ENCODE results near the gene TM9SF3.

Gene TM9SF3

DNA sequence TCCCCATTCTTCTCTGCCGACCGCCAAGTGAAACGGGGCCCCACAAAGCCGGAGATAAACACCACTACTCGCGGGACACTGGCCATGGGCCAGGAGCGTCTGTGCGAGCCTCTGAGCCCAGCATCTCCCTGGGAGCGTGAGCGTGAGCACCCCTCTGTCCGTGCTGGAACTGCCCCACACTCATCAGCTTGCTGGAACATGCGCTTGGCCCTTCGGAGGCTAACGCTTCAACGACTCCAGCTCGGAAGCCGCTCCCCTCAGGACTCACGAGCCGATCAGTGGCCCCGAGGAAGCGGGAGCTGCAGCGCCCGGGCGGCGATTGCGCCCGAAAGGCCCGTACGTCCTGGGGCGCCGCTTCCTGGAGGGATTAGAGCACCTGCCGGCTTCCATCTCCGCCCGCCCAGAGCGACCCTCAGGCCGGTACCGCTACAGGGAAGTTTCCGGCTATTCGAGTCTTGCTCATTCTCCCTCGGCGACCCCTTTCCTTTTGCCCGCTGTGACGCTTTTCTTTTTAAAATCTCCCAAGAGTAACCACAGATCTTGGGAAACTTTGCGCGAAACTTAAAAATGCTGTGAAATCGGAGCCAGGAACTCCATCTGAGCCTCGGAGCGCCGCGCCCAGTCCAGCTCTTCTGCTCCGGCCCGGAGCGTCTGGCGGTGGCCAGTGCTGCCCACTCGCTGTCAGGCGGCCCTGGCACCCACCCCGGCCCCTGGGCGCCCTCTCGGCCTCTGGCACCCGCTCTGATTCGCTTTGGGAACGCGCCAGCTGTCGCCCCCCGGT lies 74.1 kb downstream of the TM9SF3 start:
- H3K4me3 ChIP-seq (ENCODE audit: low read length) = peak overlapping the region; percentile 54; the same call in 1 of the 2 replicates
- H3K27me3 ChIP-seq (ENCODE audit: control insufficient read depth, insufficient read depth, low read length) = peaks cover 12% of the 10 kb centered on the region
- H3K36me3 ChIP-seq (ENCODE audit: control insufficient read depth, insufficient read depth, low read length) = no peaks in the 10 kb centered on the region
- H3K27ac ChIP-seq (ENCODE audit: low read length) = no peak overlapping the region
- no peak for DNase-seq (ENCODE audit: low read depth, low spot score)
- H3K4me1 ChIP-seq (ENCODE audit: control insufficient read depth, insufficient read depth, low read length) = peaks cover 6% of the 10 kb centered on the region
- no peaks in the 10 kb centered on the region for H3K9me3 ChIP-seq (ENCODE audit: control insufficient read depth, insufficient read depth, low read length)
- WGBS (ENCODE audit: insufficient coverage, insufficient read length) = no CpG with 5 or more reads among the region's 65 CpGs

DNA sequence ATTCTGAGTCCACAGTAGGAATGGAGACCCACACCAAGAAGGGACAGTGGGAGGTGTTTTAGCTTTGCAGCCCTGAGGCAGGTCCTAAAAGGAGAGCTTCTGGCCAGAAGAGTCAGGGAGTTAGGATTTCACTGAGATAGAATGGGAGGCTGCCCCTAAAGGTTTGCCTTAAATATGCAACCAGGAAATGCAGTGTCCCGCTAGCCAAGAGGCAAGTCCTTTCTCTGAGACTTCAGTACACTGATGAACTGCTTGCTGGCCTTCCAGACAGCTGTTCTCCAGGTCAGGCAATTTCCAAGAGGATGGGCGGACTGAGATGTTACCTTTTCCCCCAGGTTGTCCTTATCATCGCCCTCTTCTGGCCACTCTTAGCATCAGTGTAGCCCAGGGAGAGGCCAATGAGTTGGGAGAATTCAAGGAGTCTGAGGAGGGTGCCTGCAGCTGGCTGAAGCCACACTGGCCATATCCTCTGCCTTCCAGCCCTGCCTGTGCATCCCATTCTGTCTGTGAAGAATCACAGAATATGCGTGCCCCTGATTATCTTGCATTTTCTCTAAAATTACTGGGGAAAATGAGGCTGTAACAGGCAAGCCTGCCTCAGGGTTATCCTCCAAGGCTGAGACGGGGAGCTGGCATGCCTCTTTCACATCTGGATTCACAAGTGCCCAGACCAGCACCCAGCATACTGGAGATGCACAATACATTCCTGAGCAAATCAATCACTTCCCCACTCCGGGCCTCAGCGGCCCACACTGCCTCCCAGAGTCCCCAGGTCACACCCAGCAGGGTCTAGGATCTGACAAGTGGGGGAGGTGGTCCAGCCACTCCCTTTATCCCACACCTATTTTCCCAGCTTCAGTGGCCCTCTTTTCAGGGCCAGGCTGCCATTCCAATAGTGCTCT lies 75.5 kb downstream of the TM9SF3 start:
- H3K4me3 ChIP-seq (ENCODE audit: low read length) = no peak overlapping the region
- no peaks in the 10 kb centered on the region for H3K9me3 ChIP-seq (ENCODE audit: control insufficient read depth, insufficient read depth, low read length)
- H3K27ac ChIP-seq (ENCODE audit: low read length) = no peak overlapping the region
- WGBS (ENCODE audit: insufficient coverage, insufficient read length) = no CpG with 5 or more reads among the region's 7 CpGs
- peaks cover 6% of the 10 kb centered on the region for H3K4me1 ChIP-seq (ENCODE audit: control insufficient read depth, insufficient read depth, low read length)
- no peaks in the 10 kb centered on the region for H3K36me3 ChIP-seq (ENCODE audit: control insufficient read depth, insufficient read depth, low read length)
- peak; percentile 76 for DNase-seq (ENCODE audit: low read depth, low spot score)
- peaks cover 12% of the 10 kb centered on the region for H3K27me3 ChIP-seq (ENCODE audit: control insufficient read depth, insufficient read depth, low read length)

DNA sequence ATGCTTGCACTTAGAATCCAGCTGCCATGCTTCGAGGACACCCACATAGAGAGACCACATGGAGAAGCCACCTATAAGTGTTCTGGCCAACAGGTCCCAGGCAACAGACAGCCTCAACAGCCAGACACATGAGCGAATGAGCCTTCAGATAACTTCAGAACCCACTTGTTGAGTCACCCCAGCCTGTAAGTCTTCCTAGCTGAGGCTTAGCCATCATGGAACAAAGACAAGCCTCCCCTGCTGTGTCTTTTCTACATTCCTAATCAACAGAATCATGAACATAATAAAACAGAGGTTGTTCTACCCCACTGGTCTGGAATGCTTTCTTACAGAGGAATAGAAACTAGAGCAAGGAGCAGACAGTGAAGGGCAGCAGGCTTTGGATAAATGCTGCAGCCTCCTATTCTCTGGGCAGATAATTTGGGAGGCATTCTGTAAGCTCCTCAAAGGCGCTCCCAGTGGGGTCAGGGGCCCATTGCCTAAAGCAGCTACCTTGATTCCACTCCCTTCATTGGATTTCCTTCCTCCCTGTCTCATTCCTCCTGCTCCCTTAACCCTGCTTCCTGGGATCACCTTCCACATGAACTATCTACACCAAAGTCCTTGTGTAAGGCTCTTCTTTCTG lies 77.7 kb downstream of the TM9SF3 start:
- Histone ChIP-seq H3K4me1 (ENCODE audit: control insufficient read depth, insufficient read depth, low read length) (peaks cover 6% of the 10 kb centered on the region), H3K27ac (ENCODE audit: low read length) (no peak overlapping the region), H3K9me3 (ENCODE audit: control insufficient read depth, insufficient read depth, low read length) (no peaks in the 10 kb centered on the region), H3K4me3 (ENCODE audit: low read length) (no peak overlapping the region), H3K36me3 (ENCODE audit: control insufficient read depth, insufficient read depth, low read length) (no peaks in the 10 kb centered on the region), H3K27me3 (ENCODE audit: control insufficient read depth, insufficient read depth, low read length) (peaks cover 12% of the 10 kb centered on the region)
- WGBS (ENCODE audit: insufficient coverage, insufficient read length) = no CpG with 5 or more reads among the region's 3 CpGs
- peak; percentile 72 for DNase-seq (ENCODE audit: low read depth, low spot score)

GRCh38 chr10:96507044-96507443 lies 79.8 kb downstream of the TM9SF3 start:
- no peak overlapping the region for H3K4me3 ChIP-seq (ENCODE audit: low read length)
- H3K27ac ChIP-seq (ENCODE audit: low read length) = no peak overlapping the region
- H3K36me3 ChIP-seq (ENCODE audit: control insufficient read depth, insufficient read depth, low read length) = no peaks in the 10 kb centered on the region
- H3K4me1 ChIP-seq (ENCODE audit: control insufficient read depth, insufficient read depth, low read length) = peaks cover 4% of the 10 kb centered on the region
- H3K27me3 ChIP-seq (ENCODE audit: control insufficient read depth, insufficient read depth, low read length) = peaks cover 7% of the 10 kb centered on the region
- no peaks in the 10 kb centered on the region for H3K9me3 ChIP-seq (ENCODE audit: control insufficient read depth, insufficient read depth, low read length)
- DNase-seq (ENCODE audit: low read depth, low spot score) = no peak
- no CpG with 5 or more reads among the region's 2 CpGs for WGBS (ENCODE audit: insufficient coverage, insufficient read length)

DNA sequence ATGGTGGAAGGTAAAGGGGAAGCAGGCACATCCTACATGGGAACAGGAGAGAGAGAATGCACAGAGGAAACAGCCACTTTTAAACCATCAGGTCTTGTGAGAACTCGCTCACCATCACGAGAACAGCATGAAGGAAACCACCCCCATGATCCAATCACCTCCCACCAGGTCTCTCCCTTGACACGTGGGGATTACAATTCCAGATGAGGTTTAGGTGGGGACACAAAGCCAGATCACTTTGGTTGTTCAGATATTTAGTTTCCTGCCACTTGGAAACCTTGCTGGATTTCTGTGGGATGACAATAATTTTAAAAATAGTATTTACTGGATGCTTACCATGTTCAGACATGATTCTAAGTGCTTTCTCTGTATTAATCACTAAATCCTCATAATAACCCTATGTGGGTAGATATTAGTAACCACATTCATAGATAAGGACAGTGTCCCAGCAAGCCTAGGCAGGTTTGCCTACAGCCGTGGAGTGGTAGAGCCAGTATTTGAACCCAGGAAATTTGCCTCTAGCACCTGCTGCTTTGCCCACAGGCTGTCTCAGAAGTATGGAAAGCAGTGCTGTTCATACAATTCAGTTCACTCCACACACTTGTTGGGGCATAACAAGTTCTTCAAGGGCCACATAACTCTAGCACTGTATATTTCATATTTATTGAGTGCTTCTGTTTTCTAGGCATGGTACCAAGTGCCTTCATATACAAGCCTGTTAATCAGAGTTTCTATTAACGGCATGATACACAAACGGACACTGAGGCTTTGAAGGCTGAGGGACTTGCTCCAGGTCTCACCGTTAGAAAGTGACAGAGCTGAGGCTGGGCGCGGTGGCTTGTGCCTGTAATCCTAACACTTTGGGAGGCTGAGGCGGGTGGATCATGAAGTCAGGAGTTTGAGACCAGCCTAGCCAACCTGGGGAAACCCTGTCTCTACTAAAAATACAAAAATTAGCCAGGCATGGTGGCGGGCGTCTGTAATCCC lies 81.4 kb downstream of the TM9SF3 start:
- Histone ChIP-seq H3K27ac (ENCODE audit: low read length) (no peak overlapping the region), H3K4me1 (ENCODE audit: control insufficient read depth, insufficient read depth, low read length) (peaks cover 4% of the 10 kb centered on the region), H3K4me3 (ENCODE audit: low read length) (no peak overlapping the region), H3K9me3 (ENCODE audit: control insufficient read depth, insufficient read depth, low read length) (no peaks in the 10 kb centered on the region), H3K27me3 (ENCODE audit: control insufficient read depth, insufficient read depth, low read length) (no peaks in the 10 kb centered on the region), H3K36me3 (ENCODE audit: control insufficient read depth, insufficient read depth, low read length) (no peaks in the 10 kb centered on the region)
- no peak for DNase-seq (ENCODE audit: low read depth, low spot score)
- no CpG with 5 or more reads among the region's 12 CpGs for WGBS (ENCODE audit: insufficient coverage, insufficient read length)

GRCh38 chr10:96502561-96503282 lies 84.1 kb downstream of the TM9SF3 start:
- H3K4me1 ChIP-seq (ENCODE audit: control insufficient read depth, insufficient read depth, low read length) = no peaks in the 10 kb centered on the region
- no peak overlapping the region for H3K27ac ChIP-seq (ENCODE audit: low read length)
- no peaks in the 10 kb centered on the region for H3K27me3 ChIP-seq (ENCODE audit: control insufficient read depth, insufficient read depth, low read length)
- H3K4me3 ChIP-seq (ENCODE audit: low read length) = no peak overlapping the region
- no CpG with 5 or more reads among the region's 7 CpGs for WGBS (ENCODE audit: insufficient coverage, insufficient read length)
- H3K9me3 ChIP-seq (ENCODE audit: control insufficient read depth, insufficient read depth, low read length) = no peaks in the 10 kb centered on the region
- no peaks in the 10 kb centered on the region for H3K36me3 ChIP-seq (ENCODE audit: control insufficient read depth, insufficient read depth, low read length)
- DNase-seq (ENCODE audit: low read depth, low spot score) = no peak

- Histone ChIP-seq H3K36me3 (ENCODE audit: control insufficient read depth, insufficient read depth, low read length) (no peaks in the 10 kb centered on the region), H3K4me3 (ENCODE audit: low read length) (no peak overlapping the region), H3K27me3 (ENCODE audit: control insufficient read depth, insufficient read depth, low read length) (no peaks in the 10 kb centered on the region), H3K9me3 (ENCODE audit: control insufficient read depth, insufficient read depth, low read length) (no peaks in the 10 kb centered on the region), H3K27ac (ENCODE audit: low read length) (no peak overlapping the region), H3K4me1 (ENCODE audit: control insufficient read depth, insufficient read depth, low read length) (no peaks in the 10 kb centered on the region; the same call in 1 of the 2 replicates)
- DNase-seq (ENCODE audit: low read depth, low spot score) = no peak
- WGBS (ENCODE audit: insufficient coverage, insufficient read length) = no CpG with 5 or more reads among the region's 4 CpGs
Measured at GRCh38 chr10:96501985-96502384, 84.8 kb downstream of the TM9SF3 start.

DNA sequence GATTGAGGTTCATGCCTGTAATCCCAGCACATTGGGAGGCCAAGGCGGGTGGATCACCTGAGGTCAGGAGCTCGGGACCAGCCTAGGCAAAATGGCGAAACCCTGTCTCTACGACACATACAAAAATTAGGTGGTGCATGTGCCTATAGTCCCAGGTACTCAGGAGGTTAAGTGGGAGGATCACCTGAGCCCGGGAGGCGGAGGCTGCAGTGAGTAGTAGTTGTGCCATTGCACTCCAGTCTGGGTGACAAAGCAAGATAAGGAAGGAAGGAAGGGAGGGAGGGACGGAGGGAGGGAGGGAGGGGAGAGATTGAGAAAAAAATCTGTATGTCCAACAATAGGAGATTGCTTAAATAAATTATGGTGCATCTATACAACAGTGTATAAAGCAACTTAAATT lies 86.3 kb downstream of the TM9SF3 start:
- WGBS (ENCODE audit: insufficient coverage, insufficient read length) = no CpG with 5 or more reads among the region's 7 CpGs
- no peak for DNase-seq (ENCODE audit: low read depth, low spot score)
- peaks cover 2% of the 10 kb centered on the region for H3K4me1 ChIP-seq (ENCODE audit: control insufficient read depth, insufficient read depth, low read length)
- H3K27ac ChIP-seq (ENCODE audit: low read length) = no peak overlapping the region
- no peaks in the 10 kb centered on the region for H3K36me3 ChIP-seq (ENCODE audit: control insufficient read depth, insufficient read depth, low read length)
- H3K9me3 ChIP-seq (ENCODE audit: control insufficient read depth, insufficient read depth, low read length) = no peaks in the 10 kb centered on the region
- no peak overlapping the region for H3K4me3 ChIP-seq (ENCODE audit: low read length)
- no peaks in the 10 kb centered on the region for H3K27me3 ChIP-seq (ENCODE audit: control insufficient read depth, insufficient read depth, low read length)

DNA sequence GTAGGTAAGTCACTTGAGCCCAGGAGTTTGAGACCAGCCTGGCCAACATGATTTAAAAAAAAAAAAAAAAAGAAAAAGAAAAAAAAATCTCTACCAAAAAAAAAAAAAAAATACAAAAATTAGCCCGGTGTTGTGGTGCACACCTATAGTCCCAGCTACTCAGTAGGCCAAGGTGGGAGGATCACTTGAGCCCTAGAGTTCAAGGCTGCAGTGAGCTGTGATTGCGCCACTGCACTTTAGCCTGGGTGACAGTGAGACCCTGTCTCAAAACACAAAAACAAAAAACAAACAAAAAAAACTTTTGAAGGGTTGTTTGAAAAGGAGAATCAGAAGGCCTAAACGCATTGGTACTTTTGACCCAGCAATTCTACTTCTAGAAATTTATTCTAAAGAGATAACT lies 86.8 kb downstream of the TM9SF3 start:
- Histone ChIP-seq H3K27ac (ENCODE audit: low read length) (no peak overlapping the region), H3K4me1 (ENCODE audit: control insufficient read depth, insufficient read depth, low read length) (peaks cover 2% of the 10 kb centered on the region), H3K27me3 (ENCODE audit: control insufficient read depth, insufficient read depth, low read length) (no peaks in the 10 kb centered on the region)

More for the DNA sequence above, 86.8 kb downstream of the TM9SF3 start:
- Histone ChIP-seq H3K4me3 (ENCODE audit: low read length) (no peak overlapping the region), H3K36me3 (ENCODE audit: control insufficient read depth, insufficient read depth, low read length) (no peaks in the 10 kb centered on the region), H3K9me3 (ENCODE audit: control insufficient read depth, insufficient read depth, low read length) (no peaks in the 10 kb centered on the region)
- no peak for DNase-seq (ENCODE audit: low read depth, low spot score)
- WGBS (ENCODE audit: insufficient coverage, insufficient read length) = no CpG with 5 or more reads among the region's 3 CpGs

Data from iPS DF 6.9 (cell line).